Fibroblast of mammary gland (primary cell): Measurements from ENCODE around the gene IQGAP2.

Experiments used
- DNase-seq: peaks from one replicate; pipeline ENCODE4 v3.0.0-alpha.2; 2010; ENCODE audit warnings: low read depth
- H3K4me3 ChIP-seq: 2 replicates; pipeline ENCODE4 v1.5.1; 2011; ENCODE audit warnings: low read depth, mild to moderate bottlenecking, low read length, moderate library complexity; ENCODE audit not compliant: control insufficient read depth
- TF ChIP-seq, protein P1 (sequence below): conservative IDR thresholded peaks from 2 replicates; pipeline ENCODE4 v1.5.1; 2011; ENCODE audit warnings: low read depth, low read length, inconsistent platforms; ENCODE audit not compliant: control insufficient read depth, insufficient read depth

The IQGAP2 gene

DNA sequence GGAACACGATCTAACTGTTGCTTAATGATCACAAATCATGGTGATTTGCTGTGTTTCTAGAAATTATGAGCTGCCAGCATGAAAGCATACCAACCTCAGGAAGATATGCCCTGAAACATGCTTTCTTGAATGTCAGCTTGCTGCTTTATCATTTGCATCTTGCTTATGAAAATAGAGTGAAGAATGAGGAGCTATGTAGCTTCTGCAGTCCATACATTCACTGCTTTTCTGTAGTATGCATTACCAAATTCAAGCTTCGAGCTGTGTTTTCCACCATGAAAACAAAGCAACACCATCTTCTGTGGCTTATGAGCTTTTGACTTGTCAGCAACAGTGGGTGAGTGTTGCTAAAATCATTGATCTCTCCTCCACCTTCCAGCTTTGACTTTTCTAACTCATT is 203.6 kb downstream of the IQGAP2 start:
- TF ChIP-seq, protein P1, sequence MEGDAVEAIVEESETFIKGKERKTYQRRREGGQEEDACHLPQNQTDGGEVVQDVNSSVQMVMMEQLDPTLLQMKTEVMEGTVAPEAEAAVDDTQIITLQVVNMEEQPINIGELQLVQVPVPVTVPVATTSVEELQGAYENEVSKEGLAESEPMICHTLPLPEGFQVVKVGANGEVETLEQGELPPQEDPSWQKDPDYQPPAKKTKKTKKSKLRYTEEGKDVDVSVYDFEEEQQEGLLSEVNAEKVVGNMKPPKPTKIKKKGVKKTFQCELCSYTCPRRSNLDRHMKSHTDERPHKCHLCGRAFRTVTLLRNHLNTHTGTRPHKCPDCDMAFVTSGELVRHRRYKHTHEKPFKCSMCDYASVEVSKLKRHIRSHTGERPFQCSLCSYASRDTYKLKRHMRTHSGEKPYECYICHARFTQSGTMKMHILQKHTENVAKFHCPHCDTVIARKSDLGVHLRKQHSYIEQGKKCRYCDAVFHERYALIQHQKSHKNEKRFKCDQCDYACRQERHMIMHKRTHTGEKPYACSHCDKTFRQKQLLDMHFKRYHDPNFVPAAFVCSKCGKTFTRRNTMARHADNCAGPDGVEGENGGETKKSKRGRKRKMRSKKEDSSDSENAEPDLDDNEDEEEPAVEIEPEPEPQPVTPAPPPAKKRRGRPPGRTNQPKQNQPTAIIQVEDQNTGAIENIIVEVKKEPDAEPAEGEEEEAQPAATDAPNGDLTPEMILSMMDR, result no peak
- H3K4me3 ChIP-seq, result no peak overlapping the region
- DNase-seq, result no peak

DNA sequence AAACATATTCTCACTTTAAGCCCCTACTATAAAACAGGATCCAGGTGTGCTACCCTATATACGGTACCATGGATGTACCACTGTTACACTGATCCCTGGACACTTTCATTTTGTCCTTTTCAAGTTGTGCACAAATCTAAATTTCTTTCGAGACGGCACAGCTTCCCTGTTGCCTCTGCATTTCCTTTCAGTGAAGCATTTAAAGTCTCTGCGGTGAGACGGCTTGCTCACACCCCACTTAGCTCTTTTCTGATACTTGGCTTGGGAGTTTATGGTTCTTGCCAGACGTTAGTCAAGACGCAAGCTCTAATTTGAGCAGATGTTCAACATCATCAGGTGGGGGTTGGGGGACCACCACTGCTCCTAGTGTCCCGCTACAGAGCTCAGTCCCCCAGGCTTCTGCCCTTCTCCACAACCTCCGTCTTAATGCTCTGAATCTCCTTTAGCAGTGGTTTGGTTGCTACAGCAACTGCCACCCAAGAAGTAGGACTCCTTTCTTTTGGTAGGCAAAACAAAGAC is 204.3 kb downstream of the IQGAP2 start:
- TF ChIP-seq, protein P1, result no peak
- DNase-seq, result peak; percentile 60
- no peak overlapping the region for H3K4me3 ChIP-seq

DNA sequence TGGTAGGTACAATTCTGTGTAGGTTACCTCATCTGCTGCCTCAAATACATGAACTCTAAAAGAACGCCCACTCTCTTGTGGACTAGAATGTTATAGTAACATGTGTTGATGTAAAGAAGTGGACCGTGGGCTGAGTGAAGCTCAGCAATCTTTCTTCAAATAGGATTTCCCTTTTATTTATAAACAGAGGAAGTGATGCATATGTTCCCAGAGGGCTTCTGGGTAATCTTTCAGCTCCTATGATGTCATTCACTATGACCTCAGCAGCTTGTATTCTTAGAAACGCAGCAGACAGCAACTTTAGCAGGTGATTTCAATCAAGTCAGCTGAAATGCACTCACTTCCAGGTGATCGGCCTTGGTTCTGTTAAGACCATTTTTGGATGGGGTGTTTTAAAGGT is 205.7 kb downstream of the IQGAP2 start:
- H3K4me3 ChIP-seq, result no peak overlapping the region
- DNase-seq, result peak; percentile 72
- TF ChIP-seq, protein P1, result no peak

DNA sequence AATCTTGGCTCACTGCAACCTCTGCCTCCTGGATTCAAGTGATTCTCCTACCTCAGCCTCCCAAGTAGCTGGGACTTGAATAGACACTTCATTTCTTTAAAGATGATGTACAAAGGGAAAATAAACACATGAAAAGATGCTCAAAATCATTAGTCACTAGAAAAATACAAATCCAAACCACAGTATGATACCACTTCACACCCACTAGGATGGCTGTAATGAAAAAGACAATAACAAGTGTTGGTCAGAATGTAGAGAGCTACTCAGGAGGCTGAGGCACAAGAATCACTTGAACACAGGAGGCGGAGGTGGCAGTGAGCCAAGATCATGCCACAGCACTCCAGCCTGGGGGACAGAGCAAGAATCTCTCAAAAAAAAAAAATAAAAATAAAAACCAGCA is 207.1 kb downstream of the IQGAP2 start:
- H3K4me3 ChIP-seq, result no peak overlapping the region
- TF ChIP-seq, protein P1, result no peak
- DNase-seq, result no peak

DNA sequence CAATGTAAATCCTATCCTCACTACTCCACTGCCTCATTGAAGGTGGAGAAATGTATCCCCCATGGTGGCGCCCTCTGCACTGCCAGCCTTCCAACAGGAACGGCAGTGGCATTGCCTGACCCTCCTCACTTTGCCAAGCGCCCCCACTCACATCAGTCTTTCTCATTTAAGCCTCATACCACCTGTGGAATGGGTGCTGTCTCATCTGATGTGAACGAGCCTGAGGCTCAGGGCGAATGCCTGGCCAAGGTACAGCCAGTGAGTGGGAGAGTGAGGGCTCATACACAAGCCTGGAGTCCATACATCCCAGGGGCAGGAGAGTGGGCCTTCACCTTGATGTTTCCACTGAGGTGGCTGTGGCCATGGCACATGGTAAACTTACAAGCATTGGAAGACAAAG is 209.9 kb downstream of the IQGAP2 start:
- TF ChIP-seq, protein P1, result no peak
- no peak overlapping the region for H3K4me3 ChIP-seq
- no peak for DNase-seq

DNA sequence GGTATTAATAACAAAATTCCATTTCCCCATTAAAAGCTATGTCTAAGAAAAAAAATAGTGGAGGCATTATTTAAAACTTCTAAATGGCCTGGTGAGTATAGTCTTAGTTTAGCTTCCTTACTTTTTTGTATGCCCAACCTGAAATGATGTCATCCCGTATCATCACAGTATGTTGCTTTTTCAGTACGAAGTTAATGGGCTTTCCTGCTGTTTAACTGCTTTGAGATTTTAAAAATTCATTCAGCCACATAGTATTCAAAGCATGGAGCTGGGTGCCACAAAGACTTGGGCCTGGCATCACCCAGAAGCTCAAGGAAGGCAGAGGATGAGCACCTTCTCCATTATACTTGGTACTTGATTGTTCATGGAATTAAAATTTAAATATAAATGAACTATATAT is 212.7 kb downstream of the IQGAP2 start:
- TF ChIP-seq, protein P1, result no peak
- DNase-seq, result peak; percentile 24
- H3K4me3 ChIP-seq, result no peak overlapping the region

DNA sequence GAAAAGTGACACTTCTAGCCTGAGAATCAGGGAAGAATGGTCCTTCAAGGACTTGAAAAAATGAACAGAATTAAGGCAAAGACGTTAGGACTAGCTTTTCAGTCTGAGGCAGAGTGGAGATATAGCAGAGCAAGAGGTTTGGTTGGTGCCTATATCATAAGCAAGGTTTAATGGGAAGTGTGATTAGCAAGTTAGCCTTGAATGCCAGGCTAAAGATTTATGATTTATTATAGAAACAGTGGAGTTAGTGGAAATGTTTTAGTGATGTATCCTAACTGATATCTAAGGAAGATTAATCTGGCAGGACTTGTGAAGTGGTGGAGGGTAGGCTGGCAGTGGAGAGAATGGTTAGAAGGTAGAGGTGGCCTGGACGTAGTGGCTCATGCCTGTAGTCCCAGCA is 213.1 kb downstream of the IQGAP2 start:
- DNase-seq, result no peak
- no peak overlapping the region for H3K4me3 ChIP-seq

More for the DNA sequence above, 213.1 kb downstream of the IQGAP2 start:
- TF ChIP-seq, protein P1, result no peak
